Loucy (cell line): Measurements from ENCODE around the gene PFN3.

Experiments
- CTCF ChIP-seq: fragments of 200-600 bp; sonication (generic); conservative IDR thresholded peaks from 2 replicates; pipeline ENCODE4 v1.5.1; 2014; ENCODE audit warnings: mild to moderate bottlenecking, antibody characterized with exemption, low read length
- EZH2phosphoT487 ChIP-seq: fragments of 200-600 bp; IDR thresholded peaks from 2 replicates; pipeline ENCODE4 v1.6.1; 2018; ENCODE audit warnings: antibody characterized with exemption, mild to moderate bottlenecking, moderate library complexity, borderline replicate concordance

GRCh38 chr5:177410575-177410974 lies 10.1 kb upstream of the PFN3 start:
- TF ChIP-seq CTCF, result no peak
- TF ChIP-seq EZH2phosphoT487, result no peak
